Measurements from ENCODE around the gene PGRMC1.

DNA sequence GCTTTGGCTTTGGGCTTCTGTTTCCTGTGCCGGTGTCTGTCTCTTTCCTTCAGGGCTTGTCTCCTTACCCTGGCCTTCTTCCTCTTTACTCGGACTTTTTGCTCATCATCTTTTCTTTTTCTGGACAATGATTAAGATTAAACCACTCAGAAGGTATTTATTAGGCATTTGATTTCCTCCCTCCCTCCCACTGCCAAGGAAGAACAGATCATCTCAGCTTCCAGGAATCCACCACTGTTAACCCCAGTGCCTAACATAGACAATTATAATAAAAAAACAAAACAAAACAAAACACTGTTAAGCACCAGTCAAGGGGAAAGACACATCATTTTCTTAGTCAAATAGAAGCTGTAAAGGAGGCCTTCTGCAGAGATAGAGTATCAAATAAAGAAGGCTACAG is 16.6 kb downstream of the PGRMC1 start:
- TF ChIP-seq, protein P1, sequence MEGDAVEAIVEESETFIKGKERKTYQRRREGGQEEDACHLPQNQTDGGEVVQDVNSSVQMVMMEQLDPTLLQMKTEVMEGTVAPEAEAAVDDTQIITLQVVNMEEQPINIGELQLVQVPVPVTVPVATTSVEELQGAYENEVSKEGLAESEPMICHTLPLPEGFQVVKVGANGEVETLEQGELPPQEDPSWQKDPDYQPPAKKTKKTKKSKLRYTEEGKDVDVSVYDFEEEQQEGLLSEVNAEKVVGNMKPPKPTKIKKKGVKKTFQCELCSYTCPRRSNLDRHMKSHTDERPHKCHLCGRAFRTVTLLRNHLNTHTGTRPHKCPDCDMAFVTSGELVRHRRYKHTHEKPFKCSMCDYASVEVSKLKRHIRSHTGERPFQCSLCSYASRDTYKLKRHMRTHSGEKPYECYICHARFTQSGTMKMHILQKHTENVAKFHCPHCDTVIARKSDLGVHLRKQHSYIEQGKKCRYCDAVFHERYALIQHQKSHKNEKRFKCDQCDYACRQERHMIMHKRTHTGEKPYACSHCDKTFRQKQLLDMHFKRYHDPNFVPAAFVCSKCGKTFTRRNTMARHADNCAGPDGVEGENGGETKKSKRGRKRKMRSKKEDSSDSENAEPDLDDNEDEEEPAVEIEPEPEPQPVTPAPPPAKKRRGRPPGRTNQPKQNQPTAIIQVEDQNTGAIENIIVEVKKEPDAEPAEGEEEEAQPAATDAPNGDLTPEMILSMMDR (IDR thresholded peaks at IDR 0.05), result no peak
- no peak for TF ChIP-seq EZH2 (IDR thresholded peaks at IDR 0.05)
